CD8-positive, alpha-beta memory T cell (primary cell): ENCODE results near the gene MYT1. TPM values are rescaled to one million over a fixed set of nuclear protein-coding genes. Genes with fewer than 3 reads are reported as not detected.
"Not testable (repeated sequence)": the region's sequence is repeated elsewhere in the genome, so short reads cannot be mapped to it uniquely, and the experiment has no call there.

Experiments used
- CTCF ChIA-PET: fragments of 350-600 bp; sonication (Branson Sonifier 250); formaldehyde crosslinking; loops from one replicate; lab custom pipeline; 2021; ENCODE audit warnings: antibody characterized with exemption; lab: Charles Lee
- POLR2A ChIA-PET: fragments of 350-600 bp; sonication (Branson Sonifier 250); formaldehyde crosslinking; loops from one replicate; lab custom pipeline; 2021; ENCODE audit warnings: antibody characterized with exemption; lab: Charles Lee
- DNase-seq, 5 donors: peaks; one replicate each; pipeline versions ENCODE4 v3.0.0 to v3.0.0-alpha.2; 2020 to 2022; ENCODE audit warnings: mixed read lengths in 1 of 5
- H3K27ac ChIP-seq: one replicate; pipeline ENCODE4 v1.7.0; 2013; ENCODE audit warnings: low read depth, mild to moderate bottlenecking, low read length, moderate library complexity
- H3K27me3 ChIP-seq: 2 replicates; pipeline ENCODE4 v1.7.0; 2013; ENCODE audit warnings: low read length, mild to moderate bottlenecking; ENCODE audit not compliant: insufficient read depth, poor library complexity, severe bottlenecking
- H3K36me3 ChIP-seq: 2 replicates; pipeline ENCODE4 v1.7.0; 2013; ENCODE audit warnings: mild to moderate bottlenecking, low read length, moderate library complexity; ENCODE audit not compliant: insufficient read depth
- H3K4me1 ChIP-seq: 2 replicates; pipeline ENCODE4 v1.7.0; 2013; ENCODE audit warnings: mild to moderate bottlenecking, low read length, moderate library complexity; ENCODE audit not compliant: insufficient read depth
- H3K4me3 ChIP-seq: 2 replicates; pipeline ENCODE4 v1.7.0; 2013; ENCODE audit warnings: mild to moderate bottlenecking, low read length
- H3K9me3 ChIP-seq: 2 replicates; pipeline ENCODE4 v1.7.0; 2013; ENCODE audit warnings: mild to moderate bottlenecking, low read length
- H3K27ac Mint-ChIP-seq, 8 donors: one replicate each; pipeline ENCODE4 v1.8.0; 2020 to 2021; ENCODE audit warnings: mixed read lengths in 8 of 8, mild to moderate bottlenecking in 6 of 8, inconsistent platforms in 3 of 8, moderate library complexity in 3 of 8
- H3K27me3 Mint-ChIP-seq, 2 donors: one replicate each; pipeline ENCODE4 v1.8.0; 2020 to 2021; ENCODE audit warnings: mixed read lengths in 2 of 2, mild to moderate bottlenecking in 1 of 2, moderate library complexity in 1 of 2
- H3K36me3 Mint-ChIP-seq, 3 donors: one replicate each; pipeline ENCODE4 v1.8.0; 2020 to 2021; ENCODE audit warnings: mixed read lengths in 3 of 3, inconsistent platforms in 1 of 3, mild to moderate bottlenecking in 1 of 3
- H3K4me1 Mint-ChIP-seq, 3 donors: one replicate each; pipeline ENCODE4 v1.8.0; 2020 to 2021; ENCODE audit warnings: mixed read lengths in 3 of 3, inconsistent platforms in 1 of 3, mild to moderate bottlenecking in 1 of 3
- H3K4me3 Mint-ChIP-seq, 7 donors: one replicate each; pipeline ENCODE4 v1.8.0; 2020 to 2021; ENCODE audit warnings: mixed read lengths in 7 of 7, mild to moderate bottlenecking in 6 of 7, moderate library complexity in 4 of 7, inconsistent platforms in 2 of 7
- H3K9me3 Mint-ChIP-seq, 5 donors: one replicate each; pipeline ENCODE4 v1.8.0; 2020 to 2022; ENCODE audit warnings: mixed read lengths in 5 of 5, mild to moderate bottlenecking in 3 of 5, moderate library complexity in 2 of 5, inconsistent platforms in 1 of 5
- polyA plus RNA-seq: library from polyadenylated mRNA; unstranded; fragments of 300-500 nt; fragmentation: Illumina TruSeq; gene quantifications from one replicate; pipeline ENCODE4 v1.2.3, GENCODE V29; 2021
- total RNA-seq, 2 experiments: library from RNA; stranded (reverse); gene quantifications; one replicate each; pipeline ENCODE4 v1.2.3, GENCODE V29; 2021

The MYT1 gene
- total and polyA plus RNA-seq, 3 experiments from 2014 or later: 0.07 TPM; not detected in 2

DNA sequence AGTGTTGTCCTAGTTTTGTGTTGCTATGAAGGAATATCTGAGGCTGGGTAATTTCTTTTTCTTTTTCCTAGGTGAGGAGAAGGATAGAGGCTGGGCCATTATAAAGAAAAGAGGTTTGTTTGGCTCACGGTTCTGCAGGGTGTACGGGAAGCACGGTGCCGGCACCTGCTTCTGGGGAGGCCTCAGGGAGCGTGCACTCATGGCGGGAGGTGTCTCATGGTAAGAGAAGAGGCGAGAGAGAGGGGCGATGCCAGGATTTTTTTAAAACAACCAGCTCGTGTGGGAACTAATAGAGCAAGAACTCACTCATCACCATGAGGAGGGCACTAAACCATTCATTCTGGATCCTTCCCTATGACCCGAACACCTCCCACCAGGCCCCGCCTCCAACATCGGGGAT lies 42.7 kb upstream of the MYT1 start:
- Mint-ChIP-seq H3K4me3 (no peak overlapping the region), H3K27ac (no peak overlapping the region), H3K27me3 (peaks cover 8 to 27% of the 10 kb centered on the region in 2 donors), H3K9me3 (no peaks in the 10 kb centered on the region), H3K4me1 (peaks cover 6 to 10% (median 7%) of the 10 kb centered on the region in 3 donors), H3K36me3 (no peaks in the 10 kb centered on the region)
- Histone ChIP-seq H3K4me3 (no peak overlapping the region), H3K4me1 (peaks cover 11% of the 10 kb centered on the region), H3K27ac (no peak overlapping the region), H3K27me3 (no peaks in the 10 kb centered on the region), H3K9me3 (no peaks in the 10 kb centered on the region), H3K36me3 (no peaks in the 10 kb centered on the region)
- no peak for DNase-seq
- ChIA-PET POLR2A (interaction anchor here (0.6 kb wide), 1 partner anchor 26 kb away, joined by 3 read pairs; no protein-coding TSS in a partner anchor), CTCF (interaction anchor here (1.3 to 4.1 kb wide), 5 partner anchors 11 to 584 kb away, joined by 5 to 71 read pairs (median 10); partner anchors contain the start of genes LKAAEAR1, OPRL1, PTK6 and RGS19)

GRCh38 chr20:64122927-64123326 lies 41.3 kb upstream of the MYT1 start:
- H3K4me1 Mint-ChIP-seq, H3K9me3 ChIP-seq, H3K27me3 ChIP-seq, H3K4me3 Mint-ChIP-seq, H3K36me3 ChIP-seq, DNase-seq, H3K9me3 Mint-ChIP-seq, H3K4me3 ChIP-seq, CTCF ChIA-PET, H3K27ac ChIP-seq, POLR2A ChIA-PET, H3K36me3 Mint-ChIP-seq: not testable (repeated sequence)
- peak overlapping the region in 1 of 8 donors; percentile 24 for H3K27ac Mint-ChIP-seq
- H3K27me3 Mint-ChIP-seq: peaks cover 8 to 29% of the 10 kb centered on the region in 2 donors
- peaks cover 11% of the 10 kb centered on the region for H3K4me1 ChIP-seq

DNA sequence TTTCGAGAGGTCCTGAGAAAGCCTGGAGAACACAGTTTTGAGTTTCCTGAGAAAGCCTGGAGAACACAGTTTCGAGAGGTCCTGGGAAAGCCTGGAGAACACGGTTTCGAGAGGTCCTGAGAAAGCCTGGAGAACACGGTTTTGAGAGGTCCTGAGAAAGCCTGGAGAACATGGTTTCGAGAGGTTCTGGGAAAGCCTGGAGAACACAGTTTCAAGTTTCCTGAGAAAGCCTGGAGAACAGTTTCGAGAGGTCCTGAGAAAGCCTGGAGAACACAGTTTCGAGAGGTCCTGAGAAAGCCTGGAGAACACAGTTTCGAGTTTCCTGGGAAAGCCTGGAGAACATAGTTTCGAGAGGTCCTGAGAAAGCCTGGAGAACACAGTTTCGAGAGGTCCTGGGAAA lies 40.7 kb upstream of the MYT1 start:
- H3K27ac Mint-ChIP-seq, H3K27ac ChIP-seq, POLR2A ChIA-PET, H3K9me3 Mint-ChIP-seq, DNase-seq, H3K4me1 Mint-ChIP-seq, H3K4me3 Mint-ChIP-seq, CTCF ChIA-PET, H3K4me3 ChIP-seq, H3K27me3 ChIP-seq, H3K9me3 ChIP-seq, H3K36me3 ChIP-seq, H3K36me3 Mint-ChIP-seq: not testable (repeated sequence)
- peaks cover 11% of the 10 kb centered on the region for H3K4me1 ChIP-seq
- H3K27me3 Mint-ChIP-seq: peaks cover 8 to 33% of the 10 kb centered on the region in 2 donors

DNA sequence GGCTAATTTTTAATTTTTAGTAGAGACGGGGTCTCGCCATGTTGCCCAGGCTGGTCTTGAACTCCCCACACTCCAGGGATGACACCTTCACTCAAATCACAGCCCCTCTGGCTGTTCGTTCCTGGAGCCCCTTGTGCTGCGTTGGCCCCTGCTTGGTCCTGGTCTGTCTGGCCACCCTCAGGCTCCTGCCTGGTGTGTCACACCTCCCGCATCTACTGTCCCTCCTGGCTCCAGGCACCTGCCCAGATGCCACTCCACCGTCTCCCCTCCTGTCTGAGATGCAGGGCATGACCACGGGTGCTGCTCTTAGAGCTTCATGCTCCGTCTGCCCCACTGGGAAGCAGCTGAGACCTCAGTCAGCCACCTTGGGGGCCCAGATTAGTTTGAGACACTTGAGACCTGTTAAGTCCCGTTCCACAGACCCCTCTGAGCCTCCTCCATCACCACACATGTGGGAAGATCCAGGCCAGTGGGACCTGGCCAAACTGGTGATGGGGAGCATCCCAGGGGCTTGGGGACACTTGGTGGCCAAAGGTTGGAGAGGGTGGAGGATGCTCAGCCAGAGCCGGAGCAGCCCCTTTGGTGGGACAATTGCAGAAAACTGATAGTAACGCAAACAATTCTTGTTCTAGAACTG lies 35.0 kb upstream of the MYT1 start:
- Mint-ChIP-seq H3K27ac (no peak overlapping the region), H3K9me3 (no peaks in the 10 kb centered on the region), H3K4me1 (no peaks in the 10 kb centered on the region), H3K36me3 (no peaks in the 10 kb centered on the region), H3K4me3 (no peak overlapping the region), H3K27me3 (peaks cover 9 to 34% of the 10 kb centered on the region in 2 donors)
- ChIA-PET POLR2A (no interaction called here), CTCF (interaction anchor here (1.3 kb wide), 1 partner anchor 9 kb away, joined by 3 read pairs; no protein-coding TSS in a partner anchor)
- Histone ChIP-seq H3K27ac (no peak overlapping the region), H3K36me3 (no peaks in the 10 kb centered on the region), H3K4me3 (no peak overlapping the region), H3K27me3 (peaks cover 4% of the 10 kb centered on the region), H3K4me1 (no peaks in the 10 kb centered on the region), H3K9me3 (no peaks in the 10 kb centered on the region)
- DNase-seq: no peak

DNA sequence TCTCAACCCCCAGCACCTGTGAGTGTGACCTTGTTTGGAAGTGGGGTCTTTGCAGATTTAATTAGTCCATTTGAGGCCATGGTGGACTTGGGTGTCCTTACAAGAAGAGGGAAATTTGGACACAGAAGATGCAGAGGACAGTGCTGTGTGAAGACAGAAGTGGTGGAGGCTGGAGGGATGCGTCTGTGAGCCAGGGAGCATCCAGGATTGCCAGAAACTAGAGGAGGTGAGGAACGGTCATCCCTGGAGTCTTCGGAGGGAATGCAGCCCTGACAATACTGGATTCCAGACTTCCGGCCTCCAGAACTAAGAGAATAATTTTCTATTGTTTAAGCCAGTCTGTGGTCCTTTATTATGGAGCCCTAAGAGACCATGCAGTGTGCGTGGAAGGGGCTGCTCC lies 34.0 kb upstream of the MYT1 start:
- POLR2A ChIA-PET: no interaction called here
- Histone ChIP-seq H3K4me1 (no peaks in the 10 kb centered on the region), H3K4me3 (no peak overlapping the region), H3K36me3 (no peaks in the 10 kb centered on the region), H3K27me3 (peaks cover 4% of the 10 kb centered on the region), H3K9me3 (no peaks in the 10 kb centered on the region), H3K27ac (no peak overlapping the region)
- H3K4me3 Mint-ChIP-seq: no peak overlapping the region
- H3K27ac Mint-ChIP-seq: no peak overlapping the region
- no peak for DNase-seq
- peaks cover 9 to 27% of the 10 kb centered on the region in 2 donors for H3K27me3 Mint-ChIP-seq
- H3K36me3 Mint-ChIP-seq: no peaks in the 10 kb centered on the region
- H3K9me3 Mint-ChIP-seq: no peaks in the 10 kb centered on the region
- no peaks in the 10 kb centered on the region for H3K4me1 Mint-ChIP-seq
- CTCF ChIA-PET: no interaction called here

DNA sequence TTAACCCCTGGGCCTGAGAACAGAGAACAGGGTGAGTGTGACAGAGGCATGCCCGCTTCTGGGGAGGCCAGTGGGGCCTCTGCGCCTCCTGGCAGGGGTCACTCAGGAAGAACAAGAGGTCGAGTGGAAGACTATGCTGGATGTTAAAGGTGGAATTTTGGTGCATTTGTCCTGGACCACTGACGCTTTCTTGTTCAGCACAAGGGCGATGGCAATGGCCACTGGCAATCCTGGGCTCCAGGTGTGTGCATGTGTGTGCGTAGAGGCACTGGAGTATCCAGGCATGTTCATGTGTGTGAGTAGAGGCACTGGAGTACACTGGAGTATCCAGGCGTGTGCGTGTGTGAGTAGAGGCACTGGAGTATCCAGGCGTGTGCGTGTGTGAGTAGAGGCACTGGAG lies 33.4 kb upstream of the MYT1 start:
- H3K27ac ChIP-seq: no peak overlapping the region
- Mint-ChIP-seq H3K4me1 (no peaks in the 10 kb centered on the region), H3K27me3 (peaks cover 9 to 26% of the 10 kb centered on the region in 2 donors), H3K27ac (no peak overlapping the region), H3K36me3 (no peaks in the 10 kb centered on the region), H3K4me3 (no peak overlapping the region), H3K9me3 (no peaks in the 10 kb centered on the region)
- ChIA-PET CTCF (no interaction called here), POLR2A (no interaction called here)
- H3K4me1 ChIP-seq: no peaks in the 10 kb centered on the region
- no peak for DNase-seq
- peaks cover 4% of the 10 kb centered on the region for H3K27me3 ChIP-seq
- H3K36me3 ChIP-seq: no peaks in the 10 kb centered on the region
- no peak overlapping the region for H3K4me3 ChIP-seq
- H3K9me3 ChIP-seq: no peaks in the 10 kb centered on the region

GRCh38 chr20:64131406-64131805 lies 32.8 kb upstream of the MYT1 start:
- H3K4me1 Mint-ChIP-seq: no peaks in the 10 kb centered on the region
- DNase-seq: no peak

GRCh38 chr20:64133951-64134407 lies 30.3 kb upstream of the MYT1 start:
- POLR2A ChIA-PET: no interaction called here
- no peaks in the 10 kb centered on the region for H3K9me3 ChIP-seq
- Mint-ChIP-seq H3K4me3 (no peak overlapping the region), H3K27me3 (peaks cover 11 to 15% of the 10 kb centered on the region in 2 donors), H3K36me3 (no peaks in the 10 kb centered on the region), H3K9me3 (no peaks in the 10 kb centered on the region), H3K27ac (no peak overlapping the region), H3K4me1 (no peaks in the 10 kb centered on the region)
- peaks cover 4% of the 10 kb centered on the region for H3K27me3 ChIP-seq
- no peak overlapping the region for H3K27ac ChIP-seq
- DNase-seq: no peak
- no peaks in the 10 kb centered on the region for H3K36me3 ChIP-seq
- H3K4me3 ChIP-seq: no peak overlapping the region
- no peaks in the 10 kb centered on the region for H3K4me1 ChIP-seq
- CTCF ChIA-PET: no interaction called here

More at GRCh38 chr20:64131406-64131805, 32.8 kb upstream of the MYT1 start:
- Histone ChIP-seq H3K9me3 (no peaks in the 10 kb centered on the region), H3K27ac (no peak overlapping the region), H3K36me3 (no peaks in the 10 kb centered on the region), H3K4me1 (no peaks in the 10 kb centered on the region), H3K4me3 (no peak overlapping the region), H3K27me3 (peaks cover 4% of the 10 kb centered on the region)
- no peak overlapping the region for H3K27ac Mint-ChIP-seq
- H3K27me3 Mint-ChIP-seq: peaks cover 10 to 26% of the 10 kb centered on the region in 2 donors
- ChIA-PET CTCF (no interaction called here), POLR2A (no interaction called here)
- no peaks in the 10 kb centered on the region for H3K9me3 Mint-ChIP-seq
- no peaks in the 10 kb centered on the region for H3K36me3 Mint-ChIP-seq
- no peak overlapping the region for H3K4me3 Mint-ChIP-seq
